Measurements from ENCODE around the gene KATNAL1.
A peak's percentile ranks its signal among the peaks of the same experiment; 100 is the strongest.

Gene KATNAL1

GRCh38 chr13:30158774-30159445 lies 148.4 kb downstream of the KATNAL1 start:
- no peak for DNase-seq

- no peak for DNase-seq
Observed at GRCh38 chr13:30157616-30157993, 149.7 kb downstream of the KATNAL1 start.

GRCh38 chr13:30156826-30157615 lies 150.3 kb downstream of the KATNAL1 start:
- DNase-seq = no peak

GRCh38 chr13:30156270-30156669 lies 151.1 kb downstream of the KATNAL1 start:
- no peak for DNase-seq

- DNase-seq = no peak
Observed at GRCh38 chr13:30154931-30155330, 152.4 kb downstream of the KATNAL1 start.

- DNase-seq = no peak
Observed at GRCh38 chr13:30154531-30154930, 152.8 kb downstream of the KATNAL1 start.

GRCh38 chr13:30153545-30154426 lies 153.6 kb downstream of the KATNAL1 start:
- peak; percentile 78 for DNase-seq
